ENCODE data around the gene MATR3. TPM values are rescaled to one million over a fixed set of nuclear protein-coding genes. Genes with fewer than 3 reads are reported as not detected.

The MATR3 gene, protein sequence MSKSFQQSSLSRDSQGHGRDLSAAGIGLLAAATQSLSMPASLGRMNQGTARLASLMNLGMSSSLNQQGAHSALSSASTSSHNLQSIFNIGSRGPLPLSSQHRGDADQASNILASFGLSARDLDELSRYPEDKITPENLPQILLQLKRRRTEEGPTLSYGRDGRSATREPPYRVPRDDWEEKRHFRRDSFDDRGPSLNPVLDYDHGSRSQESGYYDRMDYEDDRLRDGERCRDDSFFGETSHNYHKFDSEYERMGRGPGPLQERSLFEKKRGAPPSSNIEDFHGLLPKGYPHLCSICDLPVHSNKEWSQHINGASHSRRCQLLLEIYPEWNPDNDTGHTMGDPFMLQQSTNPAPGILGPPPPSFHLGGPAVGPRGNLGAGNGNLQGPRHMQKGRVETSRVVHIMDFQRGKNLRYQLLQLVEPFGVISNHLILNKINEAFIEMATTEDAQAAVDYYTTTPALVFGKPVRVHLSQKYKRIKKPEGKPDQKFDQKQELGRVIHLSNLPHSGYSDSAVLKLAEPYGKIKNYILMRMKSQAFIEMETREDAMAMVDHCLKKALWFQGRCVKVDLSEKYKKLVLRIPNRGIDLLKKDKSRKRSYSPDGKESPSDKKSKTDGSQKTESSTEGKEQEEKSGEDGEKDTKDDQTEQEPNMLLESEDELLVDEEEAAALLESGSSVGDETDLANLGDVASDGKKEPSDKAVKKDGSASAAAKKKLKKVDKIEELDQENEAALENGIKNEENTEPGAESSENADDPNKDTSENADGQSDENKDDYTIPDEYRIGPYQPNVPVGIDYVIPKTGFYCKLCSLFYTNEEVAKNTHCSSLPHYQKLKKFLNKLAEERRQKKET
- 100 to 1,000 TPM; 115 to 188 (median 156) TPM for total RNA-seq

DNA sequence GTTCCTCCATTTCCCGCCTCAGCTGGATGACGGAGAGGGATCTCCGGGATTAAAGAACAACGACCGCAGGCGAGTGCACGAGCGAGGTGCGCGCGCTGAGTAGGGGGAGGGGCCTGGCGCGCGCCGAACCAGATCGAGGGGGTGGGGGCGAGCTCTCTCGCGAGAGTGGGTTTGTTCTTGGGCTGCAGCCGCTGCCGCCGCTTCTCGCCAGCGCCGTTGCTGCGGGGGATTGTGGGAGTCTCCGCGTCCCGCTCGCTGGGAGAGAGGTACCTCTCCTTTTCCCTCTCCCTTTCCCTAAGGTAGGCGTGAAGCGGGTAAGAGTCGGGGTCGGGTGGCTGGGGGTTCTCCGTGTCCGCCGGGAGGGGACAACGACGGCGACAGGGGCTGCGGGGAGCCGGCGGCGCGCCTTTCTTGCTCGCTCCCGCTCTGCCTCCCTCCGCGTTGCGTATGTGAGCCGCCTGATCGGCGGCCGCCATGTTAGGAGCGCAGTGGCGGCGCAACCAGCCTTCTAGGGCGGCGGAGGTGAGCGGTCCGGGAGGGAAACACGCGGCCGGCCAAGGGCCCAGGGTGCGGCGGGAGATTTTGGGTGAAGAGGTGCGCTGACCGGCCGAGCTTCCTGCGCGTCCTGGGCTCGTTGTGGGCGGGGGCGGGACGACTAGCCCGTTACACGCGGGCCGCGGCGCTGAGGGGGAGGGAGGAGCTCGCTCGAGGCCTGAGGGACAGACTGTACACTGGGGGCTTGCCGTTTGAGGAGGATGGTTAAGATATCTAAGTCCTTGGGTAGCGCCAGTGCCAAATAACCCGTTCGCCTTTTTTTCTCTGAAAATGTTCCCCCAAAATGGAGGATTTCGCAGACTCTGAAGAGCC, at the start of gene MATR3:
TSS of gene MATR3 (plus strand) at position 234 of the 867 bp plus-strand sequence. CDS start 13,676 bp downstream, outside the sequence.
- TF ChIP-seq, protein P1, sequence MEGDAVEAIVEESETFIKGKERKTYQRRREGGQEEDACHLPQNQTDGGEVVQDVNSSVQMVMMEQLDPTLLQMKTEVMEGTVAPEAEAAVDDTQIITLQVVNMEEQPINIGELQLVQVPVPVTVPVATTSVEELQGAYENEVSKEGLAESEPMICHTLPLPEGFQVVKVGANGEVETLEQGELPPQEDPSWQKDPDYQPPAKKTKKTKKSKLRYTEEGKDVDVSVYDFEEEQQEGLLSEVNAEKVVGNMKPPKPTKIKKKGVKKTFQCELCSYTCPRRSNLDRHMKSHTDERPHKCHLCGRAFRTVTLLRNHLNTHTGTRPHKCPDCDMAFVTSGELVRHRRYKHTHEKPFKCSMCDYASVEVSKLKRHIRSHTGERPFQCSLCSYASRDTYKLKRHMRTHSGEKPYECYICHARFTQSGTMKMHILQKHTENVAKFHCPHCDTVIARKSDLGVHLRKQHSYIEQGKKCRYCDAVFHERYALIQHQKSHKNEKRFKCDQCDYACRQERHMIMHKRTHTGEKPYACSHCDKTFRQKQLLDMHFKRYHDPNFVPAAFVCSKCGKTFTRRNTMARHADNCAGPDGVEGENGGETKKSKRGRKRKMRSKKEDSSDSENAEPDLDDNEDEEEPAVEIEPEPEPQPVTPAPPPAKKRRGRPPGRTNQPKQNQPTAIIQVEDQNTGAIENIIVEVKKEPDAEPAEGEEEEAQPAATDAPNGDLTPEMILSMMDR (IDR thresholded peaks at IDR 0.05 in 4 of 5, conservative IDR thresholded peaks at IDR 0.05 in 1 of 5) = no peak
- peak; percentile 98 to 99 for TF ChIP-seq POLR2A (IDR thresholded peaks at IDR 0.05)
- intact Hi-C loops (cut with DNase I; ENCODE audit: low total_unique reads) = loop anchor here (1.0 to 5.0 kb wide), 3 partner anchors 19 to 269 kb away; partner anchors contain the start of gene UBE2D2
- peak within 1 kb of the TSS; percentile 82 to 97 (median 86) for H3K4me3 ChIP-seq
- H3K27ac ChIP-seq = peak within 1 kb of the TSS; percentile 93 to 100 (median 99)
- H3K36me3 ChIP-seq = no peaks in the 10 kb centered on the region
- ATAC-seq (peak; percentile 86 to 90), DNase-seq (peak; percentile 92 to 96)
- H3K9me3 ChIP-seq = no peaks in the 10 kb centered on the region
- in situ Hi-C loops (cut with MboI; ENCODE audit: low sequenced_read_pairs in 4 of 4) = loop anchor here in 1 of 4 donors (10.0 kb wide), 1 partner anchor 51 kb away; the partner anchor contains the start of gene PAIP2
- peaks cover 42 to 43% of the 10 kb centered on the region in 2 donors for H3K4me1 ChIP-seq
- H3K27me3 ChIP-seq = no peaks in the 10 kb centered on the region

DNA sequence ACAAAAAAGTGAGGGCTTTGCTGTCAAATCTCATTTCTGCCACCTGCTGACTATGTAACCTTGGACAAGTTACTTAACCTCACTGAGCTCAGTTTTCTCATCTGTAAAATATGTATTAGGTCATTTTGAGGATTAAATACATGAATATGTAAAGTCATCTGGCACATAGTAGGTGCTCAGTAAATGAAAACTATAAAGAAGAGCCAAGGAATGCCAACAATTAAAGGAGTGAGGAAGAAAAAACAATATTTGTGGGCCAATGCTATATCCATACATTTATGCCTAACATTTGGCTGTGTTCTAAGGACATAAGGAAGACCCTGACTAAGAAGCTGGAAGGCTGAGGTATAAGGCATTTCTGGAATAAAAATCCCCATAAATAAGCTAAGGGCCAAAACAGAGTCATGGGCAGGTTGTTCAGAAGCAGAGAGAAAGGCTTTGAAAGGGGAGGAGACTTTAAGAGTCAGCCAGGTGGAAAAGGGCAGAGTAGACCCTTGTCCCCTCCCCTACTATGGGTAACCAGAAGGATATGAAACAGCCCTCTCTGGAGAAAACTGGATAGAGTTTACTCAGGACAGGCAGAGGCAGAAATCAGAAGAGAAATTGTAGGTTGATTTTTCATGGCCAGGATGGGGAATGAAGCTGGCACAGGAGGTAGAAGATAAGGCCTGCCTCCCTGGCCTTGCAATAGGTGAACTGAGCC, 47.8 kb upstream of the MATR3 start:
- ATAC-seq (no peak), DNase-seq (no peak)
- in situ Hi-C loops (cut with MboI; ENCODE audit: low sequenced_read_pairs in 4 of 4) (no loop called here), intact Hi-C loops (cut with DNase I; ENCODE audit: low total_unique reads) (no loop called here)
- H3K4me3 ChIP-seq = no peak overlapping the region
- no peaks in the 10 kb centered on the region for H3K27me3 ChIP-seq
- no peak for TF ChIP-seq POLR2A (IDR thresholded peaks at IDR 0.05)
- TF ChIP-seq, protein P1 (IDR thresholded peaks at IDR 0.05 in 4 of 5, conservative IDR thresholded peaks at IDR 0.05 in 1 of 5) = no peak
- H3K36me3 ChIP-seq = no peaks in the 10 kb centered on the region
- H3K9me3 ChIP-seq = no peaks in the 10 kb centered on the region
- no peaks in the 10 kb centered on the region for H3K4me1 ChIP-seq
- no peak overlapping the region for H3K27ac ChIP-seq

DNA sequence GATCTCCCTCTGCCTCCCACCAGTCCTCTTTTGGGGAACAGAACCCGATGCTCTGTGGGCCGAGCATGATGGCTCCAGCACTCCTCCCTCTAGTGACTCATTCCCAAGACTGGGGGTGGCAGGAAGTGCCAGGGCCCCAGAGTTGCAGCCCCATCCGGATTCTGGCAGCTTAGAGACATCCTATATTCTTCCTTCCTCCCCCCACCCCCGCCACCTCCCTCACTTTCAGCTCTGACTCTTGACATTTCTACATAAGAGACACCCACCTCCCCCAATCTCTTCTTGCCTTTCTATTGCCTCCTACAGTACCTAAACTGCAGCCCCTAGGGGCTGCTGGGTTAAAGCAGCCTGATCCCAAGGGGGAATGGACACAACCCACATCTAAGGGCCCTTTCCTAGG, 47.1 kb upstream of the MATR3 start:
- Histone ChIP-seq H3K4me1 (no peaks in the 10 kb centered on the region), H3K27ac (no peak overlapping the region), H3K4me3 (no peak overlapping the region), H3K27me3 (no peaks in the 10 kb centered on the region), H3K36me3 (no peaks in the 10 kb centered on the region), H3K9me3 (no peaks in the 10 kb centered on the region)
- ATAC-seq (no peak), DNase-seq (no peak)
- intact Hi-C loops (cut with DNase I; ENCODE audit: low total_unique reads) (no loop called here), in situ Hi-C loops (cut with MboI; ENCODE audit: low sequenced_read_pairs in 4 of 4) (no loop called here)
- TF ChIP-seq, protein P1 (IDR thresholded peaks at IDR 0.05 in 4 of 5, conservative IDR thresholded peaks at IDR 0.05 in 1 of 5) = no peak
- TF ChIP-seq POLR2A (IDR thresholded peaks at IDR 0.05) = no peak
